ENCODE measurements around the gene KDM4B. TPM values are rescaled to one million over a fixed set of nuclear protein-coding genes. Genes with fewer than 3 reads are reported as not detected.

The KDM4B gene
- total and polyA plus RNA-seq, 2 of the 8 experiments (the other 6 are each of a cell fraction or from before 2014, with no cell fraction given) = 12.0 to 31.9 TPM

DNA sequence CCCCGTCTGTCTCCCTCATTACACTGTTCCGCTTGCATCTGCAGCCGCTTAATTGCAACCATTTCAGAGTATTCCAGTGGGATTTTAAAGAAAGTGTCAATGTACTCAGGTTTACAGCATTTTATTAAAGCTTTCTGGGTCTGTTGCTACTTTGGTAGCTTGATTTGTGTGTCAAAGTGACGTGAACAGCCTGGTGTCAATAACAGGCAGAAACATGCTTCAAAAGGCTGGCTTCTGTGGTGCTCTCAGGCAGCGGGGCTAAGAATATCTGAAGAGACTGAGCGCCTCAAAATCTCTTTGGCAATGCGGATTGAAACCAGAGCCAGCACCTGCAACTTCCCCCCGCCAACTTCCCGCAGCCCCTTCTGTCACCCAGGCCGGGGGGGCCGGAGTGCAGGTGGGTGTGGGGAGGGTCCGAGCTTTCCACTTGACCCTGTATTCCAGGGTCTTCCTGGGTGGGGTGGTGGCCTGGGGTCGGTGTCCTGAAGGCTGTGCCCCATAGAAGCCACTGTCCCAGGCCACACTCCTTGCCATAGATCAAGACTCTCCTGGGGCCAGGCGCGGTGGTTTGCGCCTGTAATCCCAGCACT lies 81.2 kb downstream of the KDM4B start (continued):
- TF ChIP-seq, protein P1, sequence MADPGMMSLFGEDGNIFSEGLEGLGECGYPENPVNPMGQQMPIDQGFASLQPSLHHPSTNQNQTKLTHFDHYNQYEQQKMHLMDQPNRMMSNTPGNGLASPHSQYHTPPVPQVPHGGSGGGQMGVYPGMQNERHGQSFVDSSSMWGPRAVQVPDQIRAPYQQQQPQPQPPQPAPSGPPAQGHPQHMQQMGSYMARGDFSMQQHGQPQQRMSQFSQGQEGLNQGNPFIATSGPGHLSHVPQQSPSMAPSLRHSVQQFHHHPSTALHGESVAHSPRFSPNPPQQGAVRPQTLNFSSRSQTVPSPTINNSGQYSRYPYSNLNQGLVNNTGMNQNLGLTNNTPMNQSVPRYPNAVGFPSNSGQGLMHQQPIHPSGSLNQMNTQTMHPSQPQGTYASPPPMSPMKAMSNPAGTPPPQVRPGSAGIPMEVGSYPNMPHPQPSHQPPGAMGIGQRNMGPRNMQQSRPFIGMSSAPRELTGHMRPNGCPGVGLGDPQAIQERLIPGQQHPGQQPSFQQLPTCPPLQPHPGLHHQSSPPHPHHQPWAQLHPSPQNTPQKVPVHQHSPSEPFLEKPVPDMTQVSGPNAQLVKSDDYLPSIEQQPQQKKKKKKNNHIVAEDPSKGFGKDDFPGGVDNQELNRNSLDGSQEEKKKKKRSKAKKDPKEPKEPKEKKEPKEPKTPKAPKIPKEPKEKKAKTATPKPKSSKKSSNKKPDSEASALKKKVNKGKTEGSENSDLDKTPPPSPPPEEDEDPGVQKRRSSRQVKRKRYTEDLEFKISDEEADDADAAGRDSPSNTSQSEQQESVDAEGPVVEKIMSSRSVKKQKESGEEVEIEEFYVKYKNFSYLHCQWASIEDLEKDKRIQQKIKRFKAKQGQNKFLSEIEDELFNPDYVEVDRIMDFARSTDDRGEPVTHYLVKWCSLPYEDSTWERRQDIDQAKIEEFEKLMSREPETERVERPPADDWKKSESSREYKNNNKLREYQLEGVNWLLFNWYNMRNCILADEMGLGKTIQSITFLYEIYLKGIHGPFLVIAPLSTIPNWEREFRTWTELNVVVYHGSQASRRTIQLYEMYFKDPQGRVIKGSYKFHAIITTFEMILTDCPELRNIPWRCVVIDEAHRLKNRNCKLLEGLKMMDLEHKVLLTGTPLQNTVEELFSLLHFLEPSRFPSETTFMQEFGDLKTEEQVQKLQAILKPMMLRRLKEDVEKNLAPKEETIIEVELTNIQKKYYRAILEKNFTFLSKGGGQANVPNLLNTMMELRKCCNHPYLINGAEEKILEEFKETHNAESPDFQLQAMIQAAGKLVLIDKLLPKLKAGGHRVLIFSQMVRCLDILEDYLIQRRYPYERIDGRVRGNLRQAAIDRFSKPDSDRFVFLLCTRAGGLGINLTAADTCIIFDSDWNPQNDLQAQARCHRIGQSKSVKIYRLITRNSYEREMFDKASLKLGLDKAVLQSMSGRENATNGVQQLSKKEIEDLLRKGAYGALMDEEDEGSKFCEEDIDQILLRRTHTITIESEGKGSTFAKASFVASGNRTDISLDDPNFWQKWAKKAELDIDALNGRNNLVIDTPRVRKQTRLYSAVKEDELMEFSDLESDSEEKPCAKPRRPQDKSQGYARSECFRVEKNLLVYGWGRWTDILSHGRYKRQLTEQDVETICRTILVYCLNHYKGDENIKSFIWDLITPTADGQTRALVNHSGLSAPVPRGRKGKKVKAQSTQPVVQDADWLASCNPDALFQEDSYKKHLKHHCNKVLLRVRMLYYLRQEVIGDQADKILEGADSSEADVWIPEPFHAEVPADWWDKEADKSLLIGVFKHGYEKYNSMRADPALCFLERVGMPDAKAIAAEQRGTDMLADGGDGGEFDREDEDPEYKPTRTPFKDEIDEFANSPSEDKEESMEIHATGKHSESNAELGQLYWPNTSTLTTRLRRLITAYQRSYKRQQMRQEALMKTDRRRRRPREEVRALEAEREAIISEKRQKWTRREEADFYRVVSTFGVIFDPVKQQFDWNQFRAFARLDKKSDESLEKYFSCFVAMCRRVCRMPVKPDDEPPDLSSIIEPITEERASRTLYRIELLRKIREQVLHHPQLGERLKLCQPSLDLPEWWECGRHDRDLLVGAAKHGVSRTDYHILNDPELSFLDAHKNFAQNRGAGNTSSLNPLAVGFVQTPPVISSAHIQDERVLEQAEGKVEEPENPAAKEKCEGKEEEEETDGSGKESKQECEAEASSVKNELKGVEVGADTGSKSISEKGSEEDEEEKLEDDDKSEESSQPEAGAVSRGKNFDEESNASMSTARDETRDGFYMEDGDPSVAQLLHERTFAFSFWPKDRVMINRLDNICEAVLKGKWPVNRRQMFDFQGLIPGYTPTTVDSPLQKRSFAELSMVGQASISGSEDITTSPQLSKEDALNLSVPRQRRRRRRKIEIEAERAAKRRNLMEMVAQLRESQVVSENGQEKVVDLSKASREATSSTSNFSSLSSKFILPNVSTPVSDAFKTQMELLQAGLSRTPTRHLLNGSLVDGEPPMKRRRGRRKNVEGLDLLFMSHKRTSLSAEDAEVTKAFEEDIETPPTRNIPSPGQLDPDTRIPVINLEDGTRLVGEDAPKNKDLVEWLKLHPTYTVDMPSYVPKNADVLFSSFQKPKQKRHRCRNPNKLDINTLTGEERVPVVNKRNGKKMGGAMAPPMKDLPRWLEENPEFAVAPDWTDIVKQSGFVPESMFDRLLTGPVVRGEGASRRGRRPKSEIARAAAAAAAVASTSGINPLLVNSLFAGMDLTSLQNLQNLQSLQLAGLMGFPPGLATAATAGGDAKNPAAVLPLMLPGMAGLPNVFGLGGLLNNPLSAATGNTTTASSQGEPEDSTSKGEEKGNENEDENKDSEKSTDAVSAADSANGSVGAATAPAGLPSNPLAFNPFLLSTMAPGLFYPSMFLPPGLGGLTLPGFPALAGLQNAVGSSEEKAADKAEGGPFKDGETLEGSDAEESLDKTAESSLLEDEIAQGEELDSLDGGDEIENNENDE (IDR thresholded peaks at IDR 0.05; ENCODE audit: insufficient replicate concordance, low read length) = no peak
